Mucosa of descending colon (tissue), 3 donors: ENCODE data around the gene MMEL1. TPM values are rescaled to one million over a fixed set of nuclear protein-coding genes. Genes with fewer than 3 reads are reported as not detected.

Experiments used
- ATAC-seq: fragments of 200-7000 bp; cut with Tn5 transposase; one replicate; pipeline ENCODE4 v1.9.1; 2020; ENCODE audit warnings: mild to moderate bottlenecking, moderate library complexity
- DNase-seq, 3 donors: peaks; one replicate each; pipeline ENCODE4 v3.0.0-alpha.2; 2020
- H3K36me3 ChIP-seq: fragments of 200-600 bp; one replicate; pipeline ENCODE4 v1.8.0; 2021; ENCODE audit warnings: low read depth, mild to moderate bottlenecking
- H3K4me1 ChIP-seq: fragments of 200-600 bp; one replicate; pipeline ENCODE4 v1.8.0; 2021; ENCODE audit warnings: low read depth, mild to moderate bottlenecking
- H3K4me3 ChIP-seq: fragments of 200-600 bp; one replicate; pipeline ENCODE4 v1.8.0; 2021; ENCODE audit warnings: mild to moderate bottlenecking
- H3K9me3 ChIP-seq: fragments of 200-600 bp; one replicate; pipeline ENCODE4 v1.8.0; 2021; ENCODE audit warnings: mild to moderate bottlenecking
- intact Hi-C, 2 donors: fragments of 100-400 bp; cut with DNase I in 1 of 2; cut with micrococcal nuclease in 1 of 2; formaldehyde crosslinking; loops; one replicate each; pipeline versions ENCODE4 v1.11.0 to v1.11.1; 2022; cut with DNase I, micrococcal nuclease
- total RNA-seq, 3 donors: library from RNA; stranded (reverse); fragmentation: NEBNext Ultra II Directional in 2 of 3; extraction: Animal tissue kit (Norgen Biotek cat#: 25700) in 2 of 3; gene quantifications; one replicate each; pipeline versions ENCODE4 v1.2.1 to v1.2.4, GENCODE V29; 2021 to 2023
- TF ChIP-seq, protein P1 (sequence below): fragments of 200-600 bp; IDR thresholded peaks from one replicate; pipeline ENCODE4 v1.8.0; 2022; ENCODE audit warnings: antibody characterized with exemption, mild to moderate bottlenecking
- donor health status: DM: no; HTN: no; CAD: no; lungs with moderate emphysema.
- donor health status: DM: no; HTN: no; CAD: no.
- donor health status: DM: no; HTN: yes; CAD: no.

Gene MMEL1
- total RNA-seq, 3 donors from 2014 or later: 4.2 to 10.9 (median 9.4) TPM

DNA sequence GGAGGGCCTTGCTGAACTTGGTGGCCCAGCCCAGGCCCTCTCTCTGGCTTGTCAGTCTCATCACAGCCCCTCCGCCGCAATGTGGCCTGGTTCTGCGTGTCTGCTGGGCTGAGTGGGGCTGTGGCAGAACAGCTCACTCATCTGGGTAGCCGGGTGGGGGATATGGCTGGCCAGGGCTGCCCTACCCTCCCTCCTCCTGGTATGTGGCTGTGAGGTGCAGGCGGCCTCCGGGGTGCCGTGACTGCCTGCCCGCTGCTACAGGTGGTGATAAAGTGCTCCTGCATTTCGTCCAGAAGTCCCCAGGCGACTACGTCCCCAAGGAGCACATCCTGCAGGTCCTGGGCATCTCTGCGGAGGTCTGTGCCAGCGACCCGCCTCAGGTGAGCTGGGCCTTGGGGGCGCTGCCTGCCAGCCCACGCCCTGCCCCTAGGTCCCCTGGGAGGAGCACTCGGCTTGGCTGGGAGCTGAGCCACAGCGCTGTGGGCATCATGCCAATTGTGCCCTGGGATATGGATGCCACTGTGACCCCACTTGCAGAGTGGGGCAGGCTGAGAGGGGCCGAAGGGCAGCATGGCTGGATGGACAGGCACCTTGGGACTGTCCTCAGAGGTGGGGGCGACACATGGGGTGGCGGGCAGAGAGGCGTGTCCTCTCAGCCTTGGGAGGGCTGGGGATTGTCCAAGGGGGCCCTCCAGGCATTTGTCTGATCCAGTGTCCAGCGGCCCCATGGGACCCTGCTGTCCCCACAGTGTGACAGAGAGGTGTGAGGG lies 44.0 kb downstream of the MMEL1 start:
- ATAC-seq: no peak
- no peaks in the 10 kb centered on the region for H3K9me3 ChIP-seq
- H3K4me1 ChIP-seq: peaks cover 33% of the 10 kb centered on the region
- H3K4me3 ChIP-seq: no peak overlapping the region
- TF ChIP-seq, protein P1, sequence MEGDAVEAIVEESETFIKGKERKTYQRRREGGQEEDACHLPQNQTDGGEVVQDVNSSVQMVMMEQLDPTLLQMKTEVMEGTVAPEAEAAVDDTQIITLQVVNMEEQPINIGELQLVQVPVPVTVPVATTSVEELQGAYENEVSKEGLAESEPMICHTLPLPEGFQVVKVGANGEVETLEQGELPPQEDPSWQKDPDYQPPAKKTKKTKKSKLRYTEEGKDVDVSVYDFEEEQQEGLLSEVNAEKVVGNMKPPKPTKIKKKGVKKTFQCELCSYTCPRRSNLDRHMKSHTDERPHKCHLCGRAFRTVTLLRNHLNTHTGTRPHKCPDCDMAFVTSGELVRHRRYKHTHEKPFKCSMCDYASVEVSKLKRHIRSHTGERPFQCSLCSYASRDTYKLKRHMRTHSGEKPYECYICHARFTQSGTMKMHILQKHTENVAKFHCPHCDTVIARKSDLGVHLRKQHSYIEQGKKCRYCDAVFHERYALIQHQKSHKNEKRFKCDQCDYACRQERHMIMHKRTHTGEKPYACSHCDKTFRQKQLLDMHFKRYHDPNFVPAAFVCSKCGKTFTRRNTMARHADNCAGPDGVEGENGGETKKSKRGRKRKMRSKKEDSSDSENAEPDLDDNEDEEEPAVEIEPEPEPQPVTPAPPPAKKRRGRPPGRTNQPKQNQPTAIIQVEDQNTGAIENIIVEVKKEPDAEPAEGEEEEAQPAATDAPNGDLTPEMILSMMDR: no peak
- peak in 2 of 3 donors; percentile 49 to 62 for DNase-seq
- intact Hi-C loops: no loop called here
- peaks cover 2% of the 10 kb centered on the region for H3K36me3 ChIP-seq

DNA sequence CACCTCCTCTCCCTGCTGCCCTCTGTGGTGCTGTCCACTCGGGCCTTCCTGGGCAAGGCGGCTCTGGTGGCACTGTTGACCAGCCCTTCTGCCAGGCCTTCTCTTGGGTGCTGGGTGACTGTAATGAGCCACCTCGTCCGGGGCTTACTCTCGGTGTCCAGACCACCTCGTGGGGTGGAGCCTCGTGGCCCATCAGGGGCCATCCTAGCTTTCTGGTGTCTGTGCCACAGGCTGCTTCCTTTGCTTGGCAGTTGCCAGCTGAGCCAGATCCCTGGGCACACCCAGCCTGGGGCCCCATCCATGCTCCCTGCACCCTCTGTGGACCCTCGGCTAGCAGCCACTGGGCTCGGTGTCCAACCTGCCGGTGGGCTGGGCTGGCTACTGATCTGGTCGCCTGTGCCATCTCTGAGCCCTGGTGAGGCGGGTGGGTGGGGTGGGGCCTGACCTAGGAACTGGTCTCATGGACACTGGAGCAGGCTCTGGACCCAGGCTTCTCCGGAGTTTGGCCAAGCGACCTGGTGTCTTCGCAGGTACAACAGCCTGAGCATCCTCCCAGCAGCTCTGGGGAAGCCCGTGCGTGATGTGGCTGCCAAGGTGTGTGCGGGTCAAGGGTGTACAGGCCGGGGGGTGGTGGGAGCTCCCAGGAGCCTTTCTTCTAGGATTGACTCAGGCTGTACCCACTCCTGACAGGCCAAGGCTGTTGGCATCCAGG lies 44.8 kb downstream of the MMEL1 start:
- Histone ChIP-seq H3K4me1 (peaks cover 28% of the 10 kb centered on the region), H3K36me3 (peaks cover 2% of the 10 kb centered on the region), H3K4me3 (no peak overlapping the region), H3K9me3 (no peaks in the 10 kb centered on the region)
- intact Hi-C loops: no loop called here
- ATAC-seq: no peak
- TF ChIP-seq, protein P1: no peak
- peak in 2 of 3 donors; percentile 49 to 68 for DNase-seq

DNA sequence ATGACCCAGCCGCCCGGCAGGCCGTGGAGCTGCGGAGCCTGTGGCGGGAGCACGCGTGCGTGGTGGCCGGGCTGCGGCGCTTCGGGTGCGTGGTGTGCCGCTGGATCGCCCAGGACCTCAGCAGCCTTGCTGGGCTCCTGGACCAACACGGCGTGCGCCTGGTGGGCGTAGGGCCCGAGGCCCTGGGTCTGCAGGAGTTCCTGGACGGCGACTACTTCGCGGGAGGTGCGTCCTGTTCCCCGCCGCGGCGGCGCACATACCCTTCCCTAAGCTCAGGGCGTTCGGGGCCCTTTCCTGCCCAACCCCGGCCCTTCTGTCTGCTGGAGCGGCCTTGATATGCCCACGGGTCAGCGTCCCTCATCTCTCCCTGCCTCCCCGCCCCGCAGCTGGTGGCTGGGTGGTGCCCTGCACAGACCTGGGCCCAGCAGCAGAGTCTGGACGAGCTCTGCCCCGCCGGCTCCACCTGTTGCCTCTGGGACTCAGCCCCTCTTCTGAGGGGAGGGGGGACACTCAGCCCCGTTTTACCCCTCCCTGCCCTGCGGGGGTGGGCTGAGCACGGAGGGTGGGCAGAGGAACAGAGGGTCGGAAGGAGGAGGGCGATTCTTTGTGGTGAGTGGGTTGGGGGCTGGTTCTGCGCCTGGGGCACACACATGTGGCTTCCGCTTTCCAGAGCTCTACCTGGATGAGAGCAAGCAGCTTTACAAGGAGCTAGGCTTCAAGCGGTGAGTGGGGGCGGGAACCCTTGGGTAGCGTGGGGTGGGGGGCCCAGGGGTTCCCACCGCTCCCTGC lies 45.6 kb downstream of the MMEL1 start:
- TF ChIP-seq, protein P1: no peak
- intact Hi-C loops: no loop called here
- peak in 2 of 3 donors; percentile 58 to 78 for DNase-seq

DNA sequence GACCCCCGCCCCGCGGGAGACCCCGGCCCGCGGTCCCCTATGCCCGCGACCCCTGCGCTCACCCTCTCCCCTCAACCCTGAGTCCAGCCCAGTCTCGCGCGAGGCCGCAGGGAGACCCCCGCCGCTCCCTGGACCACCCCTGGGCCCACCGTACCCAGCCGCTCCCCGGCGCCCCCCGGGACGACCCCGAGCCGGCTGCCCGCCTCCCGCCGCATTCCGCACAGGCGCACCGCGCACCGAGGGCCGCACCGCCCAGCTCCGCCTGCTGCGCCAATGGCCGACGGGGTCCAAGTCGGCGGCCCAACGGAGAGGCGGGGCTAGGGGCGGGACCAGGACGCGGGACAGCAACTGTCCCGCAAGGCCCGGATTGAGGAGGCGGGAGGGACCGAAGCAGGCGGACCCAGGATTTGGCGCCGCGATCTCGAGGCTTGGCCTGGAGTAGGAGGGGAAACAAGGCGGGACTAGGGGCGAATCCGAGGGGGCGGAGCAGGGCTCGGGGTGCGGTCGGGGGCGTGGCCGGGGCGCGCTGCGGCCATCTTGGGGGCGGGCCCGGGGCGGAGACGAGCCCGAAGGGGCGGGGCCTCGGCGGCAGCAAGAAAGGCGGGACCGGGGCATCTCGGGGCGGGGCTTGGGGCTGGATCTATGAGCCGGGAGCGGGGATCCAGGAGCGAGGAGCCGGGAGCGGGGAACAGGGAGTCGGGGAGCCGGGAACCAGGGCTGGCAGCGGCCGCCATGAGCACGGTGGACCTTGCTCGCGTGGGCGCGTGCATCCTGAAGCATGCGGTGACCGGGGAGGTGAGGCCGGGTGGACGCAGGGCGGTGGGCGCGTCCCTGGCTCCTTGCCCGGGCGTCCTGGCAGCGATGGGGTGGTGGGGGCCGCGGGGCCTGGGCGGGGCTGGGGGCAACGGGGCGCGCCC lies 46.4 kb downstream of the MMEL1 start, which contains the start of gene PRXL2B:
Gene PRXL2B, plus strand, starts transcription at position 624 of the 917 bp plus-strand sequence. Its CDS starts 109 bp downstream, at position 733.
- Histone ChIP-seq H3K36me3 (peaks cover 2% of the 10 kb centered on the region), H3K4me1 (peaks cover 24% of the 10 kb centered on the region), H3K9me3 (no peaks in the 10 kb centered on the region), H3K4me3 (peak within 1 kb of the TSS; percentile 72)
- intact Hi-C loops: no loop called here
- DNase-seq (peak; percentile 99 to 100 (median 99)), ATAC-seq (peak; percentile 86)
- TF ChIP-seq, protein P1: no peak

More for the DNA sequence above, 45.6 kb downstream of the MMEL1 start:
- peaks cover 2% of the 10 kb centered on the region for H3K36me3 ChIP-seq
- peaks cover 24% of the 10 kb centered on the region for H3K4me1 ChIP-seq
- peak overlapping the region; percentile 38 for H3K4me3 ChIP-seq
- H3K9me3 ChIP-seq: no peaks in the 10 kb centered on the region
- peak; percentile 16 for ATAC-seq
